K562 (cell line): ENCODE results near the gene VPS37D. TPM values are rescaled to one million over a fixed set of nuclear protein-coding genes. Genes with fewer than 3 reads are reported as not detected.

Experiments used
- BCLAF1 ChIP-seq, 2 experiments: fragments of 450-650 bp in 1 of 2; IDR thresholded peaks; 2 replicates each; pipeline ENCODE4 v1.6.1; 2011 to 2017; ENCODE audit warnings: low read depth in 2 of 2, antibody characterized with exemption in 1 of 2, borderline replicate concordance in 1 of 2, low read length in 1 of 2, mild to moderate bottlenecking in 1 of 2, mixed read lengths in 1 of 2; ENCODE audit not compliant: control insufficient read depth in 1 of 2
- DEAF1 ChIP-seq: fragments of 450-650 bp; formaldehyde crosslinking; IDR thresholded peaks from 2 replicates; pipeline ENCODE4 v1.4.0; 2020; ENCODE audit warnings: mild to moderate bottlenecking, moderate library complexity
- EP400 ChIP-seq: fragments of 450-650 bp; IDR thresholded peaks from 2 replicates; pipeline ENCODE4 v1.6.1; 2017; ENCODE audit warnings: antibody characterized with exemption, mild to moderate bottlenecking, moderate library complexity
- HDAC2 ChIP-seq: fragments of 450-650 bp; IDR thresholded peaks from 2 replicates; pipeline ENCODE4 v1.6.1; 2016; ENCODE audit warnings: mild to moderate bottlenecking
- MGA ChIP-seq: fragments of 450-650 bp; IDR thresholded peaks from 2 replicates; pipeline ENCODE4 v1.6.1; 2016; ENCODE audit warnings: mild to moderate bottlenecking, moderate library complexity
- NCOA2 ChIP-seq, 2 experiments: fragments of 450-650 bp; IDR thresholded peaks; 2 replicates each; pipeline ENCODE4 v1.6.1; 2018; ENCODE audit warnings: mild to moderate bottlenecking in 2 of 2, moderate library complexity in 1 of 2; ENCODE audit not compliant: partially characterized antibody in 2 of 2
- ZNF165 ChIP-seq: fragments of 250-450 bp; sonication (Bioruptor Pico); IDR thresholded peaks from 2 replicates; pipeline ENCODE4 v1.4.0; 2020; ENCODE audit warnings: borderline replicate concordance
- ZNF174 ChIP-seq: fragments of 250-450 bp; sonication (Bioruptor Pico); IDR thresholded peaks from 2 replicates; pipeline ENCODE4 v1.4.0; 2020; ENCODE audit warnings: mild to moderate bottlenecking
- polyA plus RNA-seq, 8 experiments: library from polyadenylated mRNA; depleted of rRNA in 4 of 8; stranded (reverse) in 5 of 8; unstranded in 3 of 8; fragments of >200 nt; fragmentation: Nextera tagmentation in 2 of 8; fragmentation: Illumina TruSeq in 1 of 8; extraction: Ambion mirVana in 2 of 8; extraction: Trizol in 1 of 8; gene quantifications; 2 replicates each; pipeline versions ENCODE4 v1.2.1 to v1.2.3, GENCODE V29; 2011 to 2014; ENCODE audit warnings: inconsistent platforms in 1 of 8, missing spikeins in 1 of 8
- total RNA-seq, 7 experiments: library from RNA; depleted of rRNA in 6 of 7; stranded (reverse); fragments of >200 nt in 6 of 7; fragmentation: Illumina TruSeq in 2 of 7; extraction: Trizol in 2 of 7; gene quantifications; 2 replicates each; pipeline versions ENCODE4 v1.2.1 to v1.2.3, GENCODE V29; 2011 to 2021; ENCODE audit warnings: low replicate concordance in 1 of 7

The VPS37D gene
- total and polyA plus RNA-seq, 9 of the 15 experiments (the other 6 are each of a cell fraction or from before 2014, with no cell fraction given), result 0.25 to 2.3 (median 1.0) TPM; not detected in 3

- TF ChIP-seq BCLAF1 (IDR thresholded peaks at IDR 0.05; ENCODE audit: borderline replicate concordance in 1 of 2, control insufficient read depth in 1 of 2, low read depth in 2 of 2, low read length in 1 of 2) (no peak), ZNF165 (CRISPR knock-in tag) (no peak), MGA (no peak), DEAF1 (CRISPR knock-in tag) (no peak), EP400 (no peak), NCOA2 (IDR thresholded peaks at IDR 0.05; ENCODE audit: partially characterized antibody in 2 of 2) (no peak), HDAC2 (0 out of 2 replicates have a peak, but pooled peaks have one; percentile 25), ZNF174 (CRISPR knock-in tag) (no peak)
Measured at GRCh38 chr7:73718905-73719805, 51.5 kb downstream of the VPS37D start, which contains the start of gene STX1A (continued).
